Breast epithelium (tissue), 3 donors: Measurements from ENCODE around the gene SLC22A14.

Source experiments
- CTCF ChIP-seq, 3 donors: fragments of 450-650 bp; IDR thresholded peaks; one replicate each; pipeline ENCODE4 v1.5.1; 2016 to 2017; ENCODE audit warnings: antibody characterized with exemption in 3 of 3, mild to moderate bottlenecking in 3 of 3, moderate library complexity in 3 of 3
- POLR2A ChIP-seq: fragments of 450-650 bp; IDR thresholded peaks from one replicate; pipeline ENCODE4 v1.6.1; 2016; ENCODE audit warnings: antibody characterized with exemption, mild to moderate bottlenecking, moderate library complexity
- POLR2AphosphoS5 ChIP-seq, 3 donors: sonication (generic); formaldehyde crosslinking; IDR thresholded peaks; one replicate each; pipeline ENCODE4 v1.6.1; 2017; ENCODE audit warnings: antibody characterized with exemption in 3 of 3

- no peak for TF ChIP-seq CTCF (IDR thresholded peaks at IDR 0.05)
- no peak for TF ChIP-seq POLR2AphosphoS5 (IDR thresholded peaks at IDR 0.05)
- no peak for TF ChIP-seq POLR2A
Measured at GRCh38 chr3:38281895-38282686, at the start of gene SLC22A14.
